Measurements from ENCODE around the gene SORCS2. TPM values are rescaled to one million over a fixed set of nuclear protein-coding genes. Genes with fewer than 3 reads are reported as not detected.

SORCS2 gene
- polyA plus RNA-seq, 3 donors, result 0.46 to 0.55 TPM; not detected in 1

DNA sequence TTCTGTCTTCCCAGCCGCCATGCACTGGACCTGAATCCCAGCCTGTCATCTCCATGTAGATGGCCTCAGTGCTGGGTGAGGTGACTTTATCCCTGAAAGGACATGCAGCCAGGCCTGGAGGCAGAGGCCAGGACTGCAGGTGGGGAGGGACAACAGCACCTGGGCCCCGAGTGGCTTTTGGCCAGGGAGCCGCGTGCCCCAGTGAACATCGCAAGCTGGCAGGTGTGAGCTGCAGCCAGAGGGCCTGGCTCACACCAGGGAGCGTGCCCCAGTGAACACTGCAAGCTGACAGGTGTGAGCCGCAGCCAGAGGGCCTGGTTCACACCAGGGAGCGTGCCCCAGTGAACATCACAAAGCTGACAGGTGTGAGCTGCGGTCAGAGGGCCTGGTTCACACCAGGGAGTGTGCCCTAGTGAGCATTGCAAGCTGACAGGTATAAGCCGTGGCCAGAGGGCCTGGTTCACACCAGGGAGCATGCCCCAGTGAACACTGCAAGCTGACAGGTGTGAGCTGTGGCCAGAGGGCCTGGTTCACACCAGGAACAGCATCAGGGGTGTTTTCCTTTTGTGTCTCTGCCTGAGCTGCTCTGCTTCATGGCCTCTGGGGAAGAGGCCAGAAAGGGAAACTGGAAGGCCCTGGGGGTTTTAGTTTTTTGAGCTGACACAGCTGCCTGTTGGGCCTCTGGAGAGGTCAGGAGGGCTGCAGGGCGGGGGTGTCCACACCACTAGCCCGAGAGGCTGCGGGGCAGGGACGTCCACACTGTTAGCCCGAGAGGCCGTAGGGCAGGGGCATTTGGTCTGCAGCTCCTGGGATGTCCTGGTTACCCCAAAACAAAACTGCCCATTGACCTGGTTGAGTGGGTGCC is 265.1 kb downstream of the SORCS2 start:
- no peaks in the 10 kb centered on the region for H3K36me3 ChIP-seq (replicated peaks in 1 of 2; ENCODE audit: control insufficient read depth in 1 of 2, insufficient read depth in 2 of 2, low read length in 2 of 2)
- H3K36me3 Mint-ChIP-seq, result no peaks in the 10 kb centered on the region
- no peaks in the 10 kb centered on the region for H3K9me3 ChIP-seq (replicated peaks in 1 of 2; ENCODE audit: control insufficient read depth in 1 of 2, insufficient read depth in 1 of 2, low read length in 2 of 2)
- H3K27ac Mint-ChIP-seq, result no peak overlapping the region
- 84% methylated on average over 16 of the region's 16 CpGs for WGBS (ENCODE audit: insufficient coverage)
- no peak overlapping the region for H3K9ac ChIP-seq (ENCODE audit: insufficient read depth, low read length, poor library complexity, severe bottlenecking)
- DNase-seq, result no peak
- H3K9me3 Mint-ChIP-seq, result peaks cover 0 to 2% (median 0%) of the 10 kb centered on the region in 7 donors
- H3K4me3 ChIP-seq (replicated peaks in 1 of 3; ENCODE audit: low read depth in 2 of 3, low read length in 3 of 3), result no peak overlapping the region
- H3K27me3 ChIP-seq (ENCODE audit: control insufficient read depth in 2 of 2, insufficient read depth in 2 of 2, low read length in 2 of 2), result no peaks in the 10 kb centered on the region
- no peak overlapping the region for H3K4me3 Mint-ChIP-seq
- no peak overlapping the region for H3K27ac ChIP-seq (ENCODE audit: low read depth in 1 of 2, low read length in 2 of 2)
- intact Hi-C loops (cut with micrococcal nuclease), result no loop called here
- no peaks in the 10 kb centered on the region for H4K20me1 ChIP-seq (ENCODE audit: insufficient read depth, low read length)
- H3K79me2 ChIP-seq (ENCODE audit: insufficient read depth, low read length), result no peaks in the 10 kb centered on the region
- H3K4me1 ChIP-seq (ENCODE audit: control insufficient read depth in 1 of 2, insufficient read depth in 2 of 2, low read length in 2 of 2), result no peaks in the 10 kb centered on the region
- H3K27me3 Mint-ChIP-seq (ENCODE audit: low read depth in 3 of 3), result peaks cover 6 to 7% (median 6%) of the 10 kb centered on the region in 3 donors
- no peak overlapping the region for H3K4me2 ChIP-seq (replicated peaks; ENCODE audit: extremely low read depth, low read length, poor library complexity, severe bottlenecking)
- no peak for TF ChIP-seq CTCF (IDR thresholded peaks at IDR 0.05)
- no peak overlapping the region for H2AFZ ChIP-seq (ENCODE audit: insufficient read depth, low read depth, low read length, poor library complexity, severe bottlenecking)
- no peaks in the 10 kb centered on the region for H3K4me1 Mint-ChIP-seq

GRCh38 chr4:7458066-7458425 is 265.7 kb downstream of the SORCS2 start:
- Histone ChIP-seq H3K4me2 (replicated peaks; ENCODE audit: extremely low read depth, low read length, poor library complexity, severe bottlenecking) (no peak overlapping the region), H3K36me3 (replicated peaks in 1 of 2; ENCODE audit: control insufficient read depth in 1 of 2, insufficient read depth in 2 of 2, low read length in 2 of 2) (no peaks in the 10 kb centered on the region), H2AFZ (ENCODE audit: insufficient read depth, low read depth, low read length, poor library complexity, severe bottlenecking) (no peak overlapping the region), H3K79me2 (ENCODE audit: insufficient read depth, low read length) (no peaks in the 10 kb centered on the region), H3K9me3 (replicated peaks in 1 of 2; ENCODE audit: control insufficient read depth in 1 of 2, insufficient read depth in 1 of 2, low read length in 2 of 2) (no peaks in the 10 kb centered on the region), H3K27ac (ENCODE audit: low read depth in 1 of 2, low read length in 2 of 2) (no peak overlapping the region), H3K4me3 (replicated peaks in 1 of 3; ENCODE audit: low read depth in 2 of 3, low read length in 3 of 3) (no peak overlapping the region), H3K9ac (ENCODE audit: insufficient read depth, low read length, poor library complexity, severe bottlenecking) (no peak overlapping the region), H4K20me1 (ENCODE audit: insufficient read depth, low read length) (no peaks in the 10 kb centered on the region), H3K27me3 (ENCODE audit: control insufficient read depth in 2 of 2, insufficient read depth in 2 of 2, low read length in 2 of 2) (no peaks in the 10 kb centered on the region), H3K4me1 (ENCODE audit: control insufficient read depth in 1 of 2, insufficient read depth in 2 of 2, low read length in 2 of 2) (no peaks in the 10 kb centered on the region)
- peaks cover 6 to 8% (median 7%) of the 10 kb centered on the region in 3 donors for H3K27me3 Mint-ChIP-seq (ENCODE audit: low read depth in 3 of 3)
- no peaks in the 10 kb centered on the region for H3K36me3 Mint-ChIP-seq
- DNase-seq, result no peak
- no peak overlapping the region for H3K4me3 Mint-ChIP-seq
- no peak overlapping the region for H3K27ac Mint-ChIP-seq
- peaks cover 0 to 2% (median 0%) of the 10 kb centered on the region in 7 donors for H3K9me3 Mint-ChIP-seq
- TF ChIP-seq CTCF (IDR thresholded peaks at IDR 0.05), result no peak
- no peaks in the 10 kb centered on the region for H3K4me1 Mint-ChIP-seq
- intact Hi-C loops (cut with micrococcal nuclease), result no loop called here
- WGBS (ENCODE audit: insufficient coverage), result 78% methylated on average over 5 of the region's 9 CpGs

All from CD14-positive monocyte (primary cell).